ENCODE data around the gene SHF.
"Not testable (repeated sequence)": the region's sequence is repeated elsewhere in the genome, so short reads cannot be mapped to it uniquely, and the experiment has no call there.

The SHF gene

GRCh38 chr15:45187894-45188830 is at the start of gene SHF:
Gene SHF (minus strand): TSS chr15:45187966. CDS start chr15:45187951, 15 bp downstream.
- DNase-seq (ENCODE audit: low read depth): peak; percentile 63

GRCh38 chr15:45236806-45237205 is 49.0 kb upstream of the SHF start:
- not testable (repeated sequence) for DNase-seq (ENCODE audit: low read depth)

- no peak for DNase-seq (ENCODE audit: low read depth)
Observed at GRCh38 chr15:45234562-45235235, 46.9 kb upstream of the SHF start.

GRCh38 chr15:45231864-45232562 is 44.2 kb upstream of the SHF start:
- no peak for DNase-seq (ENCODE audit: low read depth)

GRCh38 chr15:45231132-45231531 is 43.4 kb upstream of the SHF start:
- no peak for DNase-seq (ENCODE audit: low read depth)

- DNase-seq (ENCODE audit: low read depth): no peak
Observed at GRCh38 chr15:45230245-45230965, 42.6 kb upstream of the SHF start.

GRCh38 chr15:45228931-45229330 is 41.2 kb upstream of the SHF start:
- no peak for DNase-seq (ENCODE audit: low read depth)

- no peak for DNase-seq (ENCODE audit: low read depth)
Observed at GRCh38 chr15:45225506-45226273, 37.9 kb upstream of the SHF start.

GRCh38 chr15:45224621-45225217 is 37.0 kb upstream of the SHF start:
- no peak for DNase-seq (ENCODE audit: low read depth)

- no peak for DNase-seq (ENCODE audit: low read depth)
Observed at GRCh38 chr15:45221967-45222366, 34.2 kb upstream of the SHF start.

GRCh38 chr15:45221053-45221599 is 33.4 kb upstream of the SHF start:
- no peak for DNase-seq (ENCODE audit: low read depth)

- DNase-seq (ENCODE audit: low read depth): no peak
Observed at GRCh38 chr15:45212493-45212892, 24.7 kb upstream of the SHF start.

- DNase-seq (ENCODE audit: low read depth): no peak
Observed at GRCh38 chr15:45205192-45205591, 17.4 kb upstream of the SHF start.

- no peak for DNase-seq (ENCODE audit: low read depth)
Observed at GRCh38 chr15:45203182-45203581, 15.4 kb upstream of the SHF start.

- DNase-seq (ENCODE audit: low read depth): no peak
Observed at GRCh38 chr15:45201869-45202268, 14.1 kb upstream of the SHF start.

- no peak for DNase-seq (ENCODE audit: low read depth)
Observed at GRCh38 chr15:45201557-45201859, 13.7 kb upstream of the SHF start.

GRCh38 chr15:45200799-45201556 is 13.2 kb upstream of the SHF start:
- DNase-seq (ENCODE audit: low read depth): peak; percentile 50

GRCh38 chr15:45200001-45200798 is 12.4 kb upstream of the SHF start:
- peak; percentile 88 for DNase-seq (ENCODE audit: low read depth)

Measured in stimulated activated CD8-positive, alpha-beta memory T cell treated with anti-CD3 and anti-CD28 coated beads, Interleukin-12 subunit alpha, Interleukin-12 subunit beta, amount 100 ng/mL, for 4 hours (primary cell).